Measurements from ENCODE around the gene ADD1. TPM values are rescaled to one million over a fixed set of nuclear protein-coding genes. Genes with fewer than 3 reads are reported as not detected.
"Not testable (repeated sequence)": the region's sequence is repeated elsewhere in the genome, so short reads cannot be mapped to it uniquely, and the experiment has no call there.

Gene ADD1
- total RNA-seq, 5 donors from 2014 or later (not counting 1 experiment from before 2014, with no cell fraction given): 241 to 274 (median 256) TPM

DNA sequence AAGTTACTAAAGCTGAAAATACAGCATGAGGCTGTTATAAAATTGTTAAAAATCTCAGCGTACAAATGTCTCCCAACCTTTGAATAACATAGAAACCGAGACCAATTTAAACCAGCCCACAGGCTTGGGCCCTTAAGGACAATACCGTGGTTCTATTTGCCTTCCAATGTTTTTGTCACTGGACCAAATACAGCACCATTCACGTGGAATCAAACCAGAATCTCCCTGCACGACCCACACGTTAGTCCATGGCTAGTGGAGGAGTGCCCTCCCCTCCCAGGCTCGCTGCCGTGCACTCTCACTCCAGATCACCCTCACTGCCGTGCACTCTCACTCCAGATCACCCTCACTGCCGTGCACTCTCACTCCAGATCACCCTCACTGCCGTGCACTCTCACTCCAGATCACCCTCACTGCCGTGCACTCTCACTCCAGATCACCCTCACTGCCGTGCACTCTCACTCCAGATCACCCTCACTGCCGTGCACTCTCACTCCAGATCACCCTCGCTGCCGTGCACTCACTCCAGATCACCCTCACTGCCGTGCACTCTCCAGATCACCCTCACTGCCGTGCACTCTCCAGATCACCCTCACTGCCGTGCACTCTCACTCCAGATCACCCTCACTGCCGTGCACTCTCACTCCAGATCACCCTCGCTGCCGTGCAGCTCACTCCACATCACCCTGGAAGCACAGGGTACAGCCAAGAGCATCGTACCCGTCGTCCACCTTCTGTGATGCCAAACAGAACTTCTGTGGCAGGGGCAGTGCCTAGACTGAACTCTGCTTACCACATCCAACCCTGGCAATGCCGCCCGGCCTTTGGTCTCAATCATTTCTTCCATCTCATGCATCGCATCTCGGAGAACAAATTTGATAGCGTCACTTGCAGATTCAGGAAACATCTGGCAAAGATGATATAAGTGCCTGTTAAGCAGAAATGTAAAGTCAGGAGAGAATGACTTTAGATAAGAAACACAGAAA lies 102.3 kb downstream of the ADD1 start:
- H3K27ac Mint-ChIP-seq; H3K27ac ChIP-seq (ENCODE audit: low read length); H3K4me3 Mint-ChIP-seq; H3K27me3 ChIP-seq (replicated peaks in 1 of 2; ENCODE audit: control insufficient read depth in 2 of 2, extremely low read depth in 1 of 2, insufficient read depth in 2 of 2, low read length in 1 of 2); H3K27me3 Mint-ChIP-seq; H3K4me3 ChIP-seq (ENCODE audit: control insufficient read depth in 1 of 2, extremely low read depth in 1 of 2, low read length in 1 of 2); H3K4me1 Mint-ChIP-seq; ATAC-seq (replicated peaks in 1 of 4); POLR2A ChIA-PET; H3K9me3 ChIP-seq; H3K9me3 Mint-ChIP-seq: not testable (repeated sequence)
- 94% methylated on average over 22 of the region's 30 CpGs for WGBS (ENCODE audit: insufficient coverage)
- peaks cover 0 to 25% of the 10 kb centered on the region in 2 experiments for H3K4me1 ChIP-seq (ENCODE audit: control insufficient read depth in 1 of 2, extremely low read depth in 1 of 2, insufficient read depth in 2 of 2, low read length in 2 of 2)
- H3K36me3 Mint-ChIP-seq: peaks cover 54% of the 10 kb centered on the region
- peak in 1 of 35 experiments; percentile 7 for DNase-seq
- CTCF ChIA-PET: interaction anchor here in 1 of 2 donors (0.7 to 2.2 kb wide), 2 partner anchors 8 to 10 kb away, joined by 4 to 8 read pairs; no protein-coding TSS in a partner anchor
- peaks cover 22 to 97% of the 10 kb centered on the region in 2 donors for H3K36me3 ChIP-seq (ENCODE audit: control insufficient read depth in 2 of 2, extremely low read depth in 1 of 2, insufficient read depth in 1 of 2, low read length in 1 of 2)

DNA sequence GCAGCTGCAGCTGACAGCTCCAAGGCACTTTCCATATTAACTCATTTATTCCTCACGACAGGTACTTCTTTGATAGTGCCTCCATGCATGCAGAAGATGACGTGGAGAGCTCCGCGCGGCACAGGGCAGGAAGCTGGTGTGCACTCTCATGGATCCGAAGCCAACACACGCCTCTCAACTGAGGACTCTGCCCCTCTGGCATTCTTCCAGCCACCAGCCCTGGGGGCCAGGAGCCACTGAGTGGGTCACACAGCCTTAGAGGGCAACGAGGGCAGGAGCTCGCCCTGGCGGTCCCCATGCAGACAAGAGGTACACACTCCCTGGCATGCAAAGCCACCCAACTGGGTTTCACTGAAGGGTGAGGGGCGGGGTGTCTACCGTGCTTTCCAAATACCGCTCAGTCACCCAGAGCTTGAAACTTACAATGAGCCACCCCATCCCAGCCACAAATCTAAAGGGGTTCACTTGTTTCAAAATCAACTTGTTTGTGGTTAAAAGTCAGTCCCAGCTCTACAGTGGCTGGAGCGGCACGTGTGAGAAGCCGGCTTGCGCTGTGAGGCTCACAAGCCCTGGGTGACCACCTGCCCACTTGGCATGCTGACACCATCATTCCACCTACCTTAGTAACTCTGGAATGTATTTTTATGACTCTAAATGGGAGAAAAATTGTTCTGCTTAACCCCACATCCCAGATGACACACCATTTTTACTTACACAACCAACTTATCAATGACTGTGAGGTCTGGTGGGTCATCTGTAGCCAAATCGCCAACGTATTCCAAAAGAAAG lies 103.4 kb downstream of the ADD1 start:
- Histone ChIP-seq H3K4me1 (ENCODE audit: control insufficient read depth in 1 of 2, extremely low read depth in 1 of 2, insufficient read depth in 2 of 2, low read length in 2 of 2) (peaks cover 0 to 15% of the 10 kb centered on the region in 2 experiments), H3K4me3 (ENCODE audit: control insufficient read depth in 1 of 2, extremely low read depth in 1 of 2, low read length in 1 of 2) (no peak overlapping the region), H3K27me3 (replicated peaks in 1 of 2; ENCODE audit: control insufficient read depth in 2 of 2, extremely low read depth in 1 of 2, insufficient read depth in 2 of 2, low read length in 1 of 2) (no peaks in the 10 kb centered on the region), H3K27ac (ENCODE audit: low read length) (no peak overlapping the region), H3K36me3 (ENCODE audit: control insufficient read depth in 2 of 2, extremely low read depth in 1 of 2, insufficient read depth in 1 of 2, low read length in 1 of 2) (peaks cover 14 to 96% of the 10 kb centered on the region in 2 donors), H3K9me3 (no peaks in the 10 kb centered on the region)
- Mint-ChIP-seq H3K36me3 (peaks cover 56% of the 10 kb centered on the region), H3K4me3 (no peak overlapping the region), H3K27me3 (no peaks in the 10 kb centered on the region), H3K27ac (no peak overlapping the region), H3K9me3 (no peaks in the 10 kb centered on the region), H3K4me1 (peaks cover 6 to 9% (median 8%) of the 10 kb centered on the region in 3 donors)
- ChIA-PET CTCF (no interaction called here), POLR2A (no interaction called here)
- ATAC-seq (replicated peaks in 1 of 4) (no peak), DNase-seq (peak in 1 of 35 experiments; percentile 11)
- 98% methylated on average over 14 of the region's 19 CpGs for WGBS (ENCODE audit: insufficient coverage)

DNA sequence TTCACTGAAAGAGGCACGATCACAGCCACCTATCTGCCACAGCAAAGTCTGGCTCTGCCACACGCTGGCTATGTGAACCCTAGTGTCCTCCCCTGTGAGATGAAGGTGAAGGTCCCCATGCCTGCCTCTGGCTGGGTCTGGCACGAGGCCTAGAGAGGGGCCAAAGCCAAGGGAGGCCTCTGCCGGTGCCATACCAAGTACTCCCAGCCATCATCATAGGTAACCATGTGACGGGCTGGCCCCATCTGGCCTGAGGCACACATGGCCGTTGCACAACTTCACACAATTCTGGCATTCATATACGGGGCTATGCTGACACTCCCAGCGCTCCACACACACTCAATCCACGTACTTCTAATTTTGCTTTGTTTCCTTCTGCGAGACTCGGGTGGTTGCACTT lies 104.3 kb downstream of the ADD1 start:
- H3K4me1 ChIP-seq (ENCODE audit: control insufficient read depth in 1 of 2, extremely low read depth in 1 of 2, insufficient read depth in 2 of 2, low read length in 2 of 2): peaks cover 0 to 5% of the 10 kb centered on the region in 2 experiments
- ATAC-seq (replicated peaks in 1 of 4) (no peak), DNase-seq (no peak)
- H3K27ac ChIP-seq (ENCODE audit: low read length): no peak overlapping the region
- Mint-ChIP-seq H3K27ac (no peak overlapping the region), H3K4me3 (no peak overlapping the region), H3K9me3 (no peaks in the 10 kb centered on the region), H3K27me3 (no peaks in the 10 kb centered on the region), H3K4me1 (peaks cover 2 to 8% (median 2%) of the 10 kb centered on the region in 3 donors), H3K36me3 (peaks cover 59% of the 10 kb centered on the region)
- POLR2A ChIA-PET: no interaction called here
- H3K27me3 ChIP-seq (replicated peaks in 1 of 2; ENCODE audit: control insufficient read depth in 2 of 2, extremely low read depth in 1 of 2, insufficient read depth in 2 of 2, low read length in 1 of 2): no peaks in the 10 kb centered on the region
- 96% methylated on average over 6 of the region's 11 CpGs for WGBS (ENCODE audit: insufficient coverage)
- peaks cover 12 to 96% of the 10 kb centered on the region in 2 donors for H3K36me3 ChIP-seq (ENCODE audit: control insufficient read depth in 2 of 2, extremely low read depth in 1 of 2, insufficient read depth in 1 of 2, low read length in 1 of 2)
- CTCF ChIA-PET: no interaction called here
- no peak overlapping the region for H3K4me3 ChIP-seq (ENCODE audit: control insufficient read depth in 1 of 2, extremely low read depth in 1 of 2, low read length in 1 of 2)
- H3K9me3 ChIP-seq: no peaks in the 10 kb centered on the region

DNA sequence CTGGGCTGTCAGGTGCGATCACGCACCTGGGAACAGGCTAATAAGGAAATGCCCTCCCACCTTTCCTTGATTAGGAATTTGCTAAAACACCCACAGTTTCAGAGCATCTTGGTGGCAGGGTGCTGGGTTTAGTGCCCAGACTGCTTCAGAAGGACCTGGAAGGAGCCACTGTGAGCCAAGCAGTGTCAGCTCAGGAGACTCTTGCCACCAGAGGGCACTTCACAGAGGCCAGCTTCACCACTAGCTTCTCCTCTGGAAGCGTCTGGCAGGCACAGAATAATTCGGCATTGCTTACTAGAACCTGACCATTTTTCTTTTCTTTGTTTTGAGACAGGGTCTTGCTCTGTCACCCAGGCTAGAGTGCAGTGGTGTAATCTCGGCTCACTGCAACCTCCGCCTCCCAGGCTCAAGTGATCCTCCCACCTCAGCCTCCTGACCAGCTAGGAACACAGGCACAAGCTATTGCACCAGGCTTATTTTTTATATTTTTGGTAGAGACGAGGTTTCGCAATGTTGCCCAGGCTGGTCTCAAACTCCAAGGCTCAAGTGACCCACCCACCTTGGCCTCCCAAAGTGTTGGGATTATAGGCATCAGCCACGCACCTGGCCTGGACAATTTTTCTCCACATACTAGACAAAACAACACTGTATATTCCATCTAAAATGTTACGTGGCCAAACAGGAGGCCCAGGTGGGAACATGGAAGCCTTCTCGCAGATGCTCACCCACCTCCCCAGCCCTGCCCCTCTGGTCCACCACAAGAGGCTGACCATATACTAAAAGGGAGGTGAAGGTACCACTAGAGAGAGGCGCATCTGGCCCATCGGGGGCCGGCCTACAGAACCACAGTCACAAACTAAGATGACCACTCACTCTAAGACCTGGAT lies 105.5 kb downstream of the ADD1 start:
- Histone ChIP-seq H3K9me3 (no peaks in the 10 kb centered on the region), H3K4me1 (ENCODE audit: control insufficient read depth in 1 of 2, extremely low read depth in 1 of 2, insufficient read depth in 2 of 2, low read length in 2 of 2) (no peaks in the 10 kb centered on the region), H3K27me3 (replicated peaks in 1 of 2; ENCODE audit: control insufficient read depth in 2 of 2, extremely low read depth in 1 of 2, insufficient read depth in 2 of 2, low read length in 1 of 2) (no peaks in the 10 kb centered on the region), H3K36me3 (ENCODE audit: control insufficient read depth in 2 of 2, extremely low read depth in 1 of 2, insufficient read depth in 1 of 2, low read length in 1 of 2) (peaks cover 11 to 96% of the 10 kb centered on the region in 2 donors), H3K27ac (ENCODE audit: low read length) (no peak overlapping the region), H3K4me3 (ENCODE audit: control insufficient read depth in 1 of 2, extremely low read depth in 1 of 2, low read length in 1 of 2) (no peak overlapping the region)
- POLR2A ChIA-PET: interaction anchor here in 1 of 2 donors (0.9 kb wide), 1 partner anchor 13 kb away, joined by 4 read pairs; no protein-coding TSS in a partner anchor
- 100% methylated on average over 5 of the region's 14 CpGs for WGBS (ENCODE audit: insufficient coverage)
- ATAC-seq (replicated peaks in 1 of 4) (peak; percentile 32 to 49 (median 44)), DNase-seq (peak in 1 of 35 experiments; percentile 33)
- no peak overlapping the region for H3K4me3 Mint-ChIP-seq
- peaks cover 66% of the 10 kb centered on the region for H3K36me3 Mint-ChIP-seq
- no peaks in the 10 kb centered on the region for H3K9me3 Mint-ChIP-seq
- H3K27me3 Mint-ChIP-seq: no peaks in the 10 kb centered on the region
- CTCF ChIA-PET: no interaction called here
- H3K4me1 Mint-ChIP-seq: peaks cover under 1 to 8% (median 5%) of the 10 kb centered on the region in 3 donors
- no peak overlapping the region for H3K27ac Mint-ChIP-seq

DNA sequence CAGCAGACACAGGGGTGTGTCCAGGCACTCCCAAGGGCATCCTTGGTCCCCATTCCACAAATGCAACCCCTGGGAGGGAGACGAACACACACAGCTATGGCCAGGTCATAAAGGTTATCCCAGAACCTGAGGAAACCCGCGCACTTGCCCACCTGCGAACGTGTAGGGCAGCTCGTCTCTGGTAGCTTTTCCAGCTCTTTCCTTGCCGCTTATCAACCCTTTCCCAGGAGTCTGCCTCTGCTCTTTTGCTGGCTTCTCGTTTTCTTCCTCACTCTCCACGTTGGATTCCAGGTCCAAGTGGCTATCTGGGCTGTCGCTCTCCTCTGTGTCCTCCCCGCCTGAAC lies 106.1 kb downstream of the ADD1 start:
- no peak overlapping the region for H3K4me3 Mint-ChIP-seq
- H3K27me3 ChIP-seq (replicated peaks in 1 of 2; ENCODE audit: control insufficient read depth in 2 of 2, extremely low read depth in 1 of 2, insufficient read depth in 2 of 2, low read length in 1 of 2): no peaks in the 10 kb centered on the region
- peaks cover 0 to 6% of the 10 kb centered on the region in 2 experiments for H3K4me1 ChIP-seq (ENCODE audit: control insufficient read depth in 1 of 2, extremely low read depth in 1 of 2, insufficient read depth in 2 of 2, low read length in 2 of 2)
- POLR2A ChIA-PET: no interaction called here
- no peak overlapping the region for H3K27ac Mint-ChIP-seq
- no peaks in the 10 kb centered on the region for H3K9me3 Mint-ChIP-seq
- no peak overlapping the region for H3K4me3 ChIP-seq (ENCODE audit: control insufficient read depth in 1 of 2, extremely low read depth in 1 of 2, low read length in 1 of 2)
- no peaks in the 10 kb centered on the region for H3K9me3 ChIP-seq
- ATAC-seq (replicated peaks in 1 of 4): no peak
- no peaks in the 10 kb centered on the region for H3K27me3 Mint-ChIP-seq
- peaks cover 70% of the 10 kb centered on the region for H3K36me3 Mint-ChIP-seq
- no peak for DNase-seq
- no peak overlapping the region for H3K27ac ChIP-seq (ENCODE audit: low read length)
- 96% methylated on average over 11 of the region's 11 CpGs for WGBS (ENCODE audit: insufficient coverage)
- CTCF ChIA-PET: no interaction called here
- peaks cover 7 to 14% (median 11%) of the 10 kb centered on the region in 3 donors for H3K4me1 Mint-ChIP-seq
- peaks cover 11 to 97% of the 10 kb centered on the region in 2 donors for H3K36me3 ChIP-seq (ENCODE audit: control insufficient read depth in 2 of 2, extremely low read depth in 1 of 2, insufficient read depth in 1 of 2, low read length in 1 of 2)
